HUES64 (cell line): ENCODE results near the gene ZNF81.
A peak's percentile ranks its signal among the peaks of the same experiment; 100 is the strongest.

Source experiments
- H3K27ac ChIP-seq: 2 replicates; pipeline ENCODE4 v1.7.0; 2013; ENCODE audit warnings: low read depth, low read length, inconsistent platforms
- H3K27me3 ChIP-seq: 2 replicates; pipeline ENCODE4 v1.6.1; 2013; ENCODE audit warnings: mild to moderate bottlenecking, low read length; ENCODE audit not compliant: insufficient read depth
- H3K36me3 ChIP-seq: 2 replicates; pipeline ENCODE4 v1.6.1; 2013; ENCODE audit warnings: mild to moderate bottlenecking, low read length; ENCODE audit not compliant: insufficient read depth
- H3K4me1 ChIP-seq: 2 replicates; pipeline ENCODE4 v1.6.1; 2013; ENCODE audit warnings: mild to moderate bottlenecking, low read length, moderate library complexity; ENCODE audit not compliant: insufficient read depth
- H3K4me3 ChIP-seq: 2 replicates; pipeline ENCODE4 v1.5.1; 2013; ENCODE audit warnings: mild to moderate bottlenecking, low read length, moderate library complexity
- H3K9ac ChIP-seq: 2 replicates; pipeline ENCODE4 v1.6.1; 2013; ENCODE audit warnings: mild to moderate bottlenecking, low read depth, low read length
- H3K9me3 ChIP-seq: 2 replicates; pipeline ENCODE4 v1.6.1; 2013; ENCODE audit warnings: low read depth, low read length; ENCODE audit not compliant: insufficient read depth
- WGBS: fragments of 150-250, 120-280 bp; methylation state at CpG from one replicate; pipeline ENCODE4 v1.1.7; 2013; ENCODE audit warnings: missing lambda C conversion rate; 5-methylcytosine and 5-hydroxymethylcytosine counted together

Gene ZNF81

GRCh38 chrX:47808904-47809788, 27.6 kb upstream of the ZNF81 start:
- H3K36me3 ChIP-seq = no peaks in the 10 kb centered on the region
- 90% methylated on average over 9 of the region's 9 CpGs for WGBS
- H3K4me1 ChIP-seq = peaks cover 14% of the 10 kb centered on the region; the same call in 1 of the 2 replicates
- no peak overlapping the region for H3K9ac ChIP-seq
- H3K27ac ChIP-seq = no peak overlapping the region
- no peaks in the 10 kb centered on the region for H3K27me3 ChIP-seq
- no peaks in the 10 kb centered on the region for H3K9me3 ChIP-seq
- no peak overlapping the region for H3K4me3 ChIP-seq

- peaks cover 7% of the 10 kb centered on the region; the same call in 1 of the 2 replicates for H3K9me3 ChIP-seq
- H3K36me3 ChIP-seq = no peaks in the 10 kb centered on the region
- no peaks in the 10 kb centered on the region for H3K27me3 ChIP-seq
- H3K4me3 ChIP-seq = no peak overlapping the region
- H3K4me1 ChIP-seq = peaks cover 10% of the 10 kb centered on the region
- peak overlapping the region; percentile 62; the same call in 1 of the 2 replicates for H3K9ac ChIP-seq
- WGBS = no CpG with 5 or more reads among the region's 1 CpG
- H3K27ac ChIP-seq = peak overlapping the region; percentile 90; the same call in 1 of the 2 replicates
Observed at GRCh38 chrX:47814851-47815250, 21.9 kb upstream of the ZNF81 start.

DNA sequence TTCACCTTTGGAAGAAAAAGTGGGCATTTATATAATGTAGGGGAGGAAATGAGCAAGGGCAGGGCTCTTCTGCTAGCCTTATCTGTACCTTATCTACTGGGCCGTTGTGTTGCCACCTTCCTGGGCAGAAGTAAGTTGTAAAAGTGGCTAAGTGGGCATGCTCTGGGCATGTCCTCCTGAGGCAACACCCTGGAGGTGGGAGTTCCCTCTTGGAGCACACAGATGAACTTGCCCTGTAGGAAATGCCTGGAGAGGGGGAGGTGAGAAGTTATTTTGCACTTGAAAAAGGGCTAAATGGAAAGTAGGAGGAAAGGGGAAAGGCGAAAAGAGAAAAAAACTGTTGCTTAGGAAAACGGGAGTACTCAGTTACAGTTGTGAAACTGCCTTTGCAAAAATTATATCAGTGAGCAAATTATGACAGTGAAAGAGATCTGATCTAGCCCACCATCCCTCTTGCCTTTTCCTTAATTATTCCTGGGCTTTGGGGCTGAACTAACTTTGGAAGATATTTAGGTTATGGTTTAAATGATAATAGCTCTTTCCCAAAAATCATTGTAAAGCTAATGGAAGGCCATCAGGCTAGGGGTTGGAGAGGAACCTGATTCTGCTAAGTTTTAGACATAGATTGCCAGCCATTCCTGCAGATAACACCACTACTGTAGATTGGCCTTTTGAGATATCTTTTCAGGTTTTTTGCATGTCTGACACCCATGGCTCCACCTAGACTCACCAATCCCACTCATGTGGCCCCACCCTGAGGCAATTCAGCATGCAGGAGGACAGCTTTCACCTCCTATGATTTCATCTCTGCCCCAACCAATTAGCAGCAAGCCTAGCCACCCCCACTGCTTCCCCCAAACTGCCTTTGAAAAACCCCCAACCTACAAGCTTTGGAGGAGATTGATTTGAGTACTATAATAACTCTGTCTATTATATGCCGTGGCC, 20.5 kb upstream of the ZNF81 start:
- H3K9ac ChIP-seq = peak overlapping the region; percentile 62
- no peaks in the 10 kb centered on the region for H3K27me3 ChIP-seq
- peaks cover 7% of the 10 kb centered on the region; the same call in 1 of the 2 replicates for H3K9me3 ChIP-seq
- peaks cover 10% of the 10 kb centered on the region for H3K4me1 ChIP-seq
- no peaks in the 10 kb centered on the region for H3K36me3 ChIP-seq
- peak overlapping the region; percentile 32 for H3K4me3 ChIP-seq
- H3K27ac ChIP-seq = peak overlapping the region; percentile 90
- 30% methylated on average over 4 of the region's 4 CpGs for WGBS

GRCh38 chrX:47817421-47817820, 19.3 kb upstream of the ZNF81 start:
- Histone ChIP-seq H3K36me3 (no peaks in the 10 kb centered on the region), H3K4me3 (no peak overlapping the region), H3K27ac (peak overlapping the region; percentile 18; the same call in 1 of the 2 replicates), H3K9me3 (peaks cover 7% of the 10 kb centered on the region; the same call in 1 of the 2 replicates), H3K27me3 (no peaks in the 10 kb centered on the region), H3K9ac (no peak overlapping the region), H3K4me1 (peaks cover 10% of the 10 kb centered on the region)
- 84% methylated on average over 1 of the region's 1 CpG for WGBS

GRCh38 chrX:47817897-47818296, 18.8 kb upstream of the ZNF81 start:
- no peaks in the 10 kb centered on the region for H3K27me3 ChIP-seq
- peaks cover 10% of the 10 kb centered on the region for H3K4me1 ChIP-seq
- no peak overlapping the region for H3K9ac ChIP-seq
- peaks cover 7% of the 10 kb centered on the region; the same call in 1 of the 2 replicates for H3K9me3 ChIP-seq
- no peaks in the 10 kb centered on the region for H3K36me3 ChIP-seq
- no peak overlapping the region for H3K4me3 ChIP-seq
- no CpG with 5 or more reads among the region's 1 CpG for WGBS
- H3K27ac ChIP-seq = no peak overlapping the region

DNA sequence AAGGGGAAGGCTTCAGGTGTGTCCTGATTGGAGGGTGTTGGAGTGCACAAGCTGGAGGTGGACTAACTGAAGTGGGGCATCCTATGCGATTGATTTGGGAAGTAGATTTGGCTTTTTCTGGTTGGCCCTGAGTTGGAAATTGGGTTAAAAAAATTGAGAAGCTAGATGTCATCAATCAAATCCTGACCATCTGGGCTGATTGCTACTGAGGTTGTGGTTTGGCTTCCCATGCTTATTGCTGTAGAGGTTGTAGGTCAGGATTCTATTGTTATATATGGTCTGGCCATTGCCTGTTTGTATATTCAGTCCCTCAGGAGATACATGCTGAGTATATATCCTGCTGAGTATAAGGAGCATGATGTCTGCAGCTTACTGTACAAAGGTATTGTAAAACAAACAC, 7.7 kb upstream of the ZNF81 start:
- Histone ChIP-seq H3K27ac (no peak overlapping the region), H3K36me3 (no peaks in the 10 kb centered on the region), H3K4me3 (no peak overlapping the region), H3K27me3 (no peaks in the 10 kb centered on the region), H3K9me3 (no peaks in the 10 kb centered on the region), H3K9ac (no peak overlapping the region), H3K4me1 (no peaks in the 10 kb centered on the region)
- 100% methylated on average over 1 of the region's 1 CpG for WGBS

- Histone ChIP-seq H3K27me3 (no peaks in the 10 kb centered on the region), H3K9me3 (no peaks in the 10 kb centered on the region), H3K4me1 (no peaks in the 10 kb centered on the region), H3K9ac (no peak overlapping the region), H3K27ac (no peak overlapping the region), H3K4me3 (no peak overlapping the region), H3K36me3 (no peaks in the 10 kb centered on the region)
- WGBS = 56% methylated on average over 2 of the region's 2 CpGs
Observed at GRCh38 chrX:47831788-47832187, 4.9 kb upstream of the ZNF81 start.

DNA sequence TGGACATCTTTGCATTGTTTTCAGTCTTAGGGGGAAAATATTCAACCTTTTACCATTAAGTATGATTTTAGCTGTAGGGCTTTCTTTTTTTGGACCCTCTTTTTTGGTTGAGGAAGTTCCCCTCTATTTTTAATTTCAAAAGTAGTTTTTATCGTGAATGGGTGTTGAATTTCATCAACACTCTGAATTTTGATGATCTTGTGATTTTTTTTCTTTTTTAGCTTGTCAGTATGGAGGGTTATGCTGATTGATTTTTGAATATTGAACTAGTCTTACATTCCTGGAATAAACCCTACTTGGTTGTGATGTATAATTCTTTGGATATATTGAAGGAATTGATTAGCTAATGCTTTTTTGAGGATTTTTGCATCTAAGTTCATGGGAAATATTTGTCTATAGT, 1.7 kb downstream of the ZNF81 start:
- H3K9me3 ChIP-seq = no peaks in the 10 kb centered on the region
- no CpG with 5 or more reads among the region's 1 CpG for WGBS
- H3K36me3 ChIP-seq = no peaks in the 10 kb centered on the region
- H3K27me3 ChIP-seq = no peaks in the 10 kb centered on the region
- no peak overlapping the region for H3K27ac ChIP-seq
- no peaks in the 10 kb centered on the region for H3K4me1 ChIP-seq
- H3K9ac ChIP-seq = no peak overlapping the region
- H3K4me3 ChIP-seq = no peak overlapping the region

DNA sequence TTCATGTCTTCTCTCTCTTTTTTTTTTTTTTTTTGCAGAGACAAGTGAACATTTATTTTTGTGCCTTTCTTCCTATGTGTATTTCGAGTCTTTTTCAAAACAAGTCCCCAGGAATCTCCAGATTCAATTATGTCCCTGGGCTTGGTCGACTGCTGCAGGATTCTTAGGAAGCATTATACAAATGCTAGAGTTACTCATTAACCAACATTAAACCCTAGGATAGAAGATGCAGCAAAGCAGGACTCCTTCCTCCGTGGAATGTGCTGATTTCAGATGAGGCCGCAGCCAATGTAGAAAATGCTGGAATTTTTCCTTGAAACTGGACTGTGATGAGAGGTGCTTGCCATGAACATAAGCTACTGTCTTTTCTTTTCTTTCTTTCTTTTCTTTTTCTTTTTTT, 3.4 kb downstream of the ZNF81 start:
- Histone ChIP-seq H3K27ac (no peak overlapping the region), H3K4me1 (no peaks in the 10 kb centered on the region), H3K9me3 (no peaks in the 10 kb centered on the region), H3K9ac (no peak overlapping the region), H3K36me3 (no peaks in the 10 kb centered on the region), H3K27me3 (no peaks in the 10 kb centered on the region), H3K4me3 (no peak overlapping the region)
- 93% methylated on average over 4 of the region's 4 CpGs for WGBS

DNA sequence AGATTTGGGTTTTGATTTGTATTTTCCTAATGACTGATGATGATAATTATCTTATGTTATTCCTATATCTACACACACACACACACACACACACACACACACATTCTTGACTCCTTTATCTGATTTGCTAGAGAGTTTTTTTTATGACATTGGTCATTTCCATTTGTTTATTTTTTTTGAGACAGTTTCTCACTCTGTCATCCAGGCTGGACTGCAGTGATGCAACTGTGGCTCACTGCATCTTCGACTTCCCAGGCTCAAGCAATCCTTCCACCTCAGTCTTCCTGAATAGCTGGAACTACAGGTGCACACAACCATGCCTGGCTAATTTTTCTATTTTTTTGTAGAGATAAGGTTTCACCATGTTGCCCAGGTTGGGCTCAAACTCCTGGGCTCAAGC, 6.7 kb downstream of the ZNF81 start:
- Histone ChIP-seq H3K4me3 (no peak overlapping the region), H3K9ac (no peak overlapping the region), H3K27me3 (no peaks in the 10 kb centered on the region), H3K9me3 (no peaks in the 10 kb centered on the region), H3K36me3 (peaks cover 13% of the 10 kb centered on the region), H3K4me1 (no peaks in the 10 kb centered on the region), H3K27ac (no peak overlapping the region)
- WGBS = 92% methylated on average over 1 of the region's 1 CpG

DNA sequence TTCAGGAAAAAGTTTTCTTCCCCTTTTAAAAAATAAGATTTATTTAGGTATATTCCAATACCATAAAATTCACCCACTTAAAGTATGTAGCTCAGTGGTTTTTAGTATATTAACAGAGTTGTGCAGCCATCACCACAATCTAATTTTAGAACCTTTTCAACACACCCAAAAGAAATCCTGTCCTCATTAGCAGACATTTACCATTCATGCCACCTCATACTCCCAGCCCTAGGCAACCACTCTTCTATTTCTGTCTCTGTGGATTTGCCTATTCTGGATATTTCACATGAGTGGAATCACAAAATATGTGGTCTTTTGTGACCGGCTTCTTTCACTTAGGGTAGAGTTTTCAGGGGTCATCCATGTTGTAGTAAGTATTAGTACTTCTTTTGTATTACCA, 7.4 kb downstream of the ZNF81 start:
- WGBS = no CpG with 5 or more reads among the region's 1 CpG
- Histone ChIP-seq H3K9ac (no peak overlapping the region), H3K9me3 (no peaks in the 10 kb centered on the region), H3K4me1 (no peaks in the 10 kb centered on the region), H3K27ac (no peak overlapping the region), H3K36me3 (peaks cover 18% of the 10 kb centered on the region), H3K4me3 (no peak overlapping the region), H3K27me3 (no peaks in the 10 kb centered on the region)
